Small intestine (tissue), 7 donors: ENCODE measurements around the gene CAPN10. TPM values are rescaled to one million over a fixed set of nuclear protein-coding genes. Genes with fewer than 3 reads are reported as not detected.
A peak's percentile ranks its signal among the peaks of the same experiment; 100 is the strongest.

ENCODE experiments used
- DNase-seq, 2 donors: peaks; one replicate each; pipeline versions ENCODE4 v3.0.0 to v3.0.0-alpha.2; 2013
- FAIRE-seq: peaks from 2 replicates; lab custom pipeline; 2012; peaks lifted over from hg19 to GRCh38; lab: Jason Lieb, UNC
- H3K27ac ChIP-seq, 3 donors: one replicate each; pipeline ENCODE4 v1.5.1; 2013; ENCODE audit warnings: low read length in 2 of 3, mild to moderate bottlenecking in 2 of 3, control low read depth in 1 of 3, inconsistent platforms in 1 of 3, low read depth in 1 of 3, moderate library complexity in 1 of 3
- H3K27me3 ChIP-seq, 3 donors: one replicate each; pipeline ENCODE4 v1.6.1; 2013; ENCODE audit warnings: low read length in 3 of 3, inconsistent platforms in 1 of 3; ENCODE audit not compliant: control insufficient read depth in 3 of 3, insufficient read depth in 3 of 3
- H3K36me3 ChIP-seq, 3 donors: one replicate each; pipeline ENCODE4 v1.6.1; 2013; ENCODE audit warnings: low read length in 3 of 3, inconsistent platforms in 1 of 3, low read depth in 1 of 3, mild to moderate bottlenecking in 1 of 3, moderate library complexity in 1 of 3; ENCODE audit not compliant: control insufficient read depth in 3 of 3, insufficient read depth in 2 of 3
- H3K4me1 ChIP-seq, 3 donors: one replicate each; pipeline ENCODE4 v1.6.1; 2013; ENCODE audit warnings: low read length in 2 of 3, inconsistent platforms in 1 of 3, low read depth in 1 of 3, mild to moderate bottlenecking in 1 of 3, moderate library complexity in 1 of 3; ENCODE audit not compliant: control insufficient read depth in 3 of 3, insufficient read depth in 2 of 3
- H3K4me3 ChIP-seq, 3 donors: one replicate each; pipeline ENCODE4 v1.5.1; 2013; ENCODE audit warnings: low read length in 3 of 3, control low read depth in 1 of 3, inconsistent platforms in 1 of 3, low read depth in 1 of 3, mild to moderate bottlenecking in 1 of 3, moderate library complexity in 1 of 3
- H3K9me3 ChIP-seq, 2 donors: one replicate each; pipeline ENCODE4 v1.6.1; 2013; ENCODE audit warnings: low read depth in 1 of 2, low read length in 1 of 2; ENCODE audit not compliant: control insufficient read depth in 2 of 2, insufficient read depth in 1 of 2
- WGBS, 3 donors: extraction: QIAGEN DNeasy Blood & Tissue Kit; methylation state at CpG; one replicate each; pipeline ENCODE4 v1.1.7; 2013; 5-methylcytosine and 5-hydroxymethylcytosine counted together
- polyA plus RNA-seq, 4 donors: library from polyadenylated mRNA; stranded (reverse) in 3 of 4; unstranded in 1 of 4; fragments of 200-250 nt in 3 of 4; fragments of 120-200 nt in 1 of 4; gene quantifications; one replicate each; pipeline versions ENCODE4 v1.2.1 to v1.2.3, GENCODE V29; 2013
- donor health status: healthy with polysubstance abuse.
- donor health status: control.
- donor health status: control.
- donor health status: Bipolar disorder and iron deficiency.
- donor health status: healthy.

Gene CAPN10
- polyA plus RNA-seq, 4 donors, result 19.7 to 33.8 (median 32.1) TPM

DNA sequence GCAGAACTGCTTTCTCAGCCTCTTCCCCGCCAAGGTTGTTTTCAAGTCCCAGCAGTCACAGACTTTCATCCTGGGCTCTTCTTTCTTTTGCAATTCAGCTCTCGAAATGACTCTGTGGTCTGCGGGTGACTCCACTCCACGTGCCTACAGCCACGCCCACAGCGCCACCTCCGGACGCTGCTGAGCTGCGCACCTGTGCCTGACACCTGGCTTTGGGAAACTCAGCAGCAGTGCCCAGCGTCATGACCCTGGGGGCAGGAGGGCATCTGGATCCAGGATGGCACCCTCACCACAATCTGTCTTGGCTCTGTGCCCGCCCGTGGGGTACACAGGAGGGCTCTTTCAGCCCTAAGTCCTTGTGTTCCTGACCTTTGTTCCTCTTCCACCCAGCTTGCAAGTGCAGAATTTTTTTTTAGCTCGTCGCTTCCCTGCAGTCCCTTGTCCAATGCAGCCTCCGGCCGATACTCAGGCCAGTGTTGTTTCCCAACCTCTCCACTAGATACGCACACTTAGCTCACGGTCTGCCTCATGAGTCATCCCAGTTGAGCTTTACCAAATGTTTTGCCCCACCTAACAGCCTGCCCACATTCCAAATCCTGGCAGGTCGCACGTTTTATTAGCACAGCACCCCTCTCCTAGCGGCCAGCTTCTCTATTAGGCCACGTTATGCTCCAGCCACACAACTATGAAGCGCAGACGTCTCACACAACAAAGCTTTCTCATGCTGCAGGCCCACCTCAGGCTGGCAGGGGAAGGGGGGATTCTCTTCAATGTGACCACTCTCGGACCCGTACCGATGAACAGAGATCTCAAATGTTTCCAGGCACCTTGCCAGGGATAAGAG lies 6.5 kb upstream of the CAPN10 start:
- H3K4me3 ChIP-seq, result no peak overlapping the region
- DNase-seq (peak; percentile 80 to 92), FAIRE-seq (no peak)
- H3K9me3 ChIP-seq, result peaks cover 0 to 8% of the 10 kb centered on the region in 2 donors
- H3K27me3 ChIP-seq, result no peaks in the 10 kb centered on the region
- WGBS, 3 donors, result 22 to 43% (median 29%) methylated on average over 26 to 27 of the region's 27 CpGs
- H3K27ac ChIP-seq, result peak overlapping the region; percentile 66 to 80 (median 72)
- H3K36me3 ChIP-seq, result peaks cover 5 to 67% (median 12%) of the 10 kb centered on the region in 3 donors
- H3K4me1 ChIP-seq, result peaks cover 7 to 29% (median 8%) of the 10 kb centered on the region in 3 donors

DNA sequence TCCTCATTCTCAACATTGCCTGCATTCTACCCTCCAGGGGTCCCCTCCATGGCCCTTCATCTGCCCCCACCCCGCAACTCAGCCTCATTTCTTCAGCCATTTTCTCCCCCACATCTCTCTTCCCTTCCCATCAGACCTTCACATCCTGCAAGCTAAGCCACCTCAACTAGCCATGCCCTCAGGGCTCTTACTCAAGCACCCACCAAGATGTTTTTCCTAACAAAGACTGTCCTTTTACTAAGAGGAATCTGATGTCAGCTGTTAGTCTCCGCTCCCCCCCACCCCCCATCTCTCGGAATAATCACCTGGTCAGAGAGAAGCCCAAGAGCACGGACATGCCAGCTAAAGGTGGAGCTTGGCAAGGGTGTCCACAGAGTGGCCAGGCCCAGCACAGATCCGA lies 4.7 kb upstream of the CAPN10 start:
- FAIRE-seq, result no peak
- H3K36me3 ChIP-seq, result peaks cover 2 to 52% (median 4%) of the 10 kb centered on the region in 3 donors
- no peaks in the 10 kb centered on the region for H3K27me3 ChIP-seq
- no peak overlapping the region for H3K4me3 ChIP-seq
- no peak overlapping the region for H3K27ac ChIP-seq
- no peak for DNase-seq
- WGBS, 3 donors, result 92 to 97% (median 95%) methylated on average over 4 to 5 of the region's 5 CpGs
- peaks cover 11 to 33% (median 12%) of the 10 kb centered on the region in 3 donors for H3K4me1 ChIP-seq
- H3K9me3 ChIP-seq, result peaks cover 0 to 8% of the 10 kb centered on the region in 2 donors

DNA sequence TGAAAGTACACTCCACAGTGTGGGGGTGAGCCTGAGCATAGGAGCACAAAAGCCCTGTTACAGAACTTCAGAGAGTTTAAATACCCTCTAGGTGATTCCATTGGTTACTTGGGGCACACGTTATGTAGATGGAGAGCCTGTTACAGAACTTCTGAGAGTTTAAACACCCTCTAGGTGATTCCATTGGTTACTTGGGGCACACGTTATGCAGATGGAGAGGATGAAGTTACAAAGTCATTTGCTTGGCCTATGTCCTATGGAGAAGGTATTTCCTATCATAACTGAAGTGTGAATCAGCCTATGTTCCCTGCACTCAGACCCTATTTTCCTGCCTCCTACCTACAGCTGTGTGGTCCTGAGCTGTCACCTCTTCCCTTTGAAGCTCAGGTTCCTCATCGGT lies 3.8 kb upstream of the CAPN10 start:
- H3K36me3 ChIP-seq, result peaks cover 0 to 42% (median 2%) of the 10 kb centered on the region in 3 donors
- 78 to 91% (median 86%) methylated on average over 3 of the region's 3 CpGs for WGBS, 3 donors
- H3K4me3 ChIP-seq, result no peak overlapping the region
- peaks cover 11 to 38% (median 17%) of the 10 kb centered on the region in 3 donors for H3K4me1 ChIP-seq
- no peak overlapping the region for H3K27ac ChIP-seq
- no peaks in the 10 kb centered on the region for H3K27me3 ChIP-seq
- DNase-seq (no peak), FAIRE-seq (no peak)
- peaks cover 0 to 8% of the 10 kb centered on the region in 2 donors for H3K9me3 ChIP-seq

DNA sequence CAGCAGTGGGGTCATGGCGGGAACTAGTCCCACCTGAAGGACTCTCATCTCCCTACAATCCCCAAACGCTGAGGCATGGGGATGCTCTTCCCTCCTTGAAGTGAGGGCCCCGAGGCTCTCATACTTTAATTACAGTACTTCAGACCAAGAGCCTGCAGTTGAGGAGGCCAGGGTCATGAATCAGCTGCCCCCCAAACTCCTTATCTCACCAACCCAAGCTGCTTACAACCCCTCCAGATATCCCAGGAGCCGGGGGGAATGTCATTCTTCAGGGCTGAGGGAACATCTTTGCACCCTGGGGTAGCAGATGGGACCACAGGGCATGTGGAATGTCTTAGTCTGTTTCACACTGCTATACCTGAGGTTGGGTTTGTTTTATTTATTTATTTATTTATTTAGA lies 2.8 kb upstream of the CAPN10 start:
- peaks cover 11 to 36% (median 22%) of the 10 kb centered on the region in 3 donors for H3K4me1 ChIP-seq
- no peaks in the 10 kb centered on the region for H3K27me3 ChIP-seq
- peaks cover 0 to 8% of the 10 kb centered on the region in 2 donors for H3K9me3 ChIP-seq
- FAIRE-seq, result no peak
- DNase-seq, result no peak
- 81 to 90% (median 87%) methylated on average over 4 of the region's 4 CpGs for WGBS, 3 donors
- H3K36me3 ChIP-seq, result peaks cover 0 to 32% (median 0%) of the 10 kb centered on the region in 3 donors
- H3K27ac ChIP-seq, result no peak overlapping the region
- H3K4me3 ChIP-seq, result no peak overlapping the region

DNA sequence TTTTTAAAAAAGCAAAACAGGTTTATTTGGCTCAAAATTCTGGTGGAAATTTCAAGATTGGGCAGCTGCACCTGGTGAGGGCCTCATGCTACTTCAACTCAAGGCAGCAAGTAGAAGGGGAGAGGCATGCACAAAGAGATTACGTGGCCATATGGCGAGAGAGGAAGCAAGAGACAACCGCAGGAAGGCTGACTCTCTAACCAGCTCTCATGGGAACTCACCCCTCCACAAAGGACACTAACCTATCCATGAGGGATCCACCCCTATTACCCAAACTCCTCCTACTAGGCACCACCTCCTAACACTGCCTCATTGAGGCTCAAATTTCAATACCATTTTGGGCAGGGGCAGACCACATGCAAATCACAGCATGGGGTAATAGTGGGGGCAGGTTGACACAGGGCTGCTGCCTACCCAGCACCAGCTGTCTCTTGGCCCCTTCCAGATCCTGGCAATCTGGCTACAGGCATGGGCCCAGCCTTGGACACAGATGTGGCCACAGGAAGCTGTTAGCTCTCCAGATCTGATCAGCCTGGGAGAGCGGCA lies 2.0 kb upstream of the CAPN10 start:
- Histone ChIP-seq H3K4me1 (peaks cover 5 to 30% (median 18%) of the 10 kb centered on the region in 3 donors), H3K27ac (peak overlapping the region in 1 of 3 donors; percentile 95), H3K4me3 (no peak overlapping the region), H3K36me3 (peaks cover 0 to 30% (median 0%) of the 10 kb centered on the region in 3 donors), H3K9me3 (peaks cover 0 to 8% of the 10 kb centered on the region in 2 donors), H3K27me3 (no peaks in the 10 kb centered on the region)
- WGBS, 3 donors, result 66 to 90% (median 72%) methylated on average over 4 of the region's 4 CpGs
- FAIRE-seq, result no peak
- no peak for DNase-seq

DNA sequence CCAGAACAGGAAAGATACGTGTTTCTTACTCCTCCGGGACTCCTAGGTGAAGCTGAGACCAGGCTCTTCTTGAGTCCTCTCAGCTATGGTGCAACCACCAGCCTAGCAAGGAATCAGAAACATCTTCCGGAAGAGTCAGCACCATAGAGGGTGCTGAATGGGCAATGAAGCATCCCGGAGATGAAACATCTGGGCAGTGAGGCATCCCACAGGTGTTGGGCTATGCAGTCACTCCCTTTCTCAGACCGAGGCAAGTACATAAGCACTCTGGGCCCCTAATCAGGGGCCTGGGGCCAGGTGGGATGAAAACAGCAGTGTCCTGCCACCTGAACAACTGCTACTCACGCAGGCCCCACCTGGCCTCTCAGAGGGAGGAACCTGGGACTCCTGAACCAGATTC lies 1.4 kb upstream of the CAPN10 start:
- 66 to 77% (median 76%) methylated on average over 6 of the region's 6 CpGs for WGBS, 3 donors
- peak overlapping the region; percentile 87 to 90 (median 88) for H3K4me3 ChIP-seq
- peak overlapping the region in 1 of 3 donors; percentile 95 for H3K27ac ChIP-seq

DNA sequence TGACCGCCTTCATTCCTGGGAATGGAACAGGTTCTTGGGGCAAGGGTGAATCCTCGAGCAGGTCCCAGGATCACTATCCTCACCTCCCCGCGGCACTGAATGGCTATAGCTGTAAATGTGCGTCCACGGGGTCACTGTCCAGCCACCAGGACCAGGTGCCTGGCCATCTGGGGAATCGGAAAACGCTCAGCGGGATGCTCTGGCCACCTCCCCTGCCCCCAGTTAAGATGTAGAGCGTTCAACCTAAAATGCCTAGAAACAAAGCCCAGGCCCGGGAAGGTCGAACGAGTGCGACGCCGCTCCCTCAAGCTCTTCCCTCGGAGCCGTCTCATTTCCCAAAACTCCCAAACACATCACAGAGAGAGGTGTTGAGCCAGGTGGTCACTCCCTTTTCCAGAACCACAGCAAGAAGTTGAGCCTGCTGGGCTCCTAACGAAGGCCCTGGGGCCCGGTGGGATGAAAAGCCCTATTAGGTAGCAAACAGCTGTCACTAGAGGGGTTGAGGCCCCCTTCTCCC lies 795 bp upstream of the CAPN10 start:
- H3K27ac ChIP-seq, result peak overlapping the region; percentile 79 to 95 (median 83)
- DNase-seq (no peak), FAIRE-seq (no peak)
- peaks cover 0 to 8% of the 10 kb centered on the region in 2 donors for H3K9me3 ChIP-seq
- H3K4me1 ChIP-seq, result peaks cover 5 to 18% (median 18%) of the 10 kb centered on the region in 3 donors
- no peaks in the 10 kb centered on the region for H3K27me3 ChIP-seq
- WGBS, 3 donors, result 1 to 3% (median 3%) methylated on average over 20 of the region's 20 CpGs
- peak overlapping the region; percentile 87 to 90 (median 88) for H3K4me3 ChIP-seq
- peaks cover 0 to 37% (median under 1%) of the 10 kb centered on the region in 3 donors for H3K36me3 ChIP-seq

More for the DNA sequence above, 1.4 kb upstream of the CAPN10 start:
- H3K27me3 ChIP-seq, result no peaks in the 10 kb centered on the region
- H3K9me3 ChIP-seq, result peaks cover 0 to 8% of the 10 kb centered on the region in 2 donors
- FAIRE-seq (no peak), DNase-seq (no peak)
- H3K4me1 ChIP-seq, result peaks cover 5 to 24% (median 18%) of the 10 kb centered on the region in 3 donors
- peaks cover 0 to 34% (median 0%) of the 10 kb centered on the region in 3 donors for H3K36me3 ChIP-seq
